ENCODE data around the gene MTFR2. TPM values are rescaled to one million over a fixed set of nuclear protein-coding genes. Genes with fewer than 3 reads are reported as not detected.

The MTFR2 gene
- polyA plus RNA-seq, 2 of the 4 experiments (the other 2 are of a cell fraction), result 11.8 to 20.1 TPM

DNA sequence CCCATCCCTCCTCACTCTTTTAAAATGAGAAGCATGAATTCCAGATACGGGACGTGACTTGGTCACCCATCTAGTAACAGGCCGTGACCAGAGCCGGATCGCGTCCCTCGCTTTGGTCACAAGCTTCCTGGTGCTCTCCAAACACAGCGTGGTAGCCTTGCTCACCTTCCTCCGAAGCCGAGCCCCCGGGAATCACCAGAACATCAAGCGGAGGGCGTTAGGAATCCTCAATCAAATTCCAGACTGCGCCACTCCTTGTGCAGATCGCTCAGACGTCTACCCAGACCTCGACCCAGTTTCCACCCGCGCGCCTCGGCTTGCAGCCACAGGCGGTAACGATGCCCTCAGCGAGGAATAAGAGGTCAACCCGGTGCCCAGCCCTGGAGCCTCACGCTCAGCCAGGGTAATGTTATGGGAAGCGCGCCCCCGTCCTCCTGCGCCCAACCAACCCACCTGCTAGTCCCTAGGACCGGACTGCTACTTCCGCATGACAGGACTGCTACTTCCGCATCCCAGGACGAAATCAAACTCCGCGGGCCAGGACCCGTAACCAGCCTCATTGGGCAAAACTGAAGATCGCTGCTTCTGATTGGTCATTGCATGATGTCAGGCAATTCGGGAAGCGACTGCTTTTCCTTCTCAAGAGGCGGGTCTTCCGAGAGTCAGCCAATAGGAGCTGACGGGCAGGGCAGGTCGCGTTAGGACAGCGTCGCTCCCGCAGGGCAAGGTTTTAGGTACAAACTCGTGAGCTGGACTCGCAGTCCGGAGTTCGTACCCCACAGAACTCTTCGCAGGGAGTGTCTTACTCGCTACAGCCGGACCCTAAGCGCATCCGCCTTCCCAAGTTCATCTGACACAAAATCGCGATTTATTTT, at the start of gene MTFR2 (continued):
- TF ChIP-seq, protein P1, sequence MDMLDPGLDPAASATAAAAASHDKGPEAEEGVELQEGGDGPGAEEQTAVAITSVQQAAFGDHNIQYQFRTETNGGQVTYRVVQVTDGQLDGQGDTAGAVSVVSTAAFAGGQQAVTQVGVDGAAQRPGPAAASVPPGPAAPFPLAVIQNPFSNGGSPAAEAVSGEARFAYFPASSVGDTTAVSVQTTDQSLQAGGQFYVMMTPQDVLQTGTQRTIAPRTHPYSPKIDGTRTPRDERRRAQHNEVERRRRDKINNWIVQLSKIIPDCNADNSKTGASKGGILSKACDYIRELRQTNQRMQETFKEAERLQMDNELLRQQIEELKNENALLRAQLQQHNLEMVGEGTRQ (IDR thresholded peaks at IDR 0.05), result no peak
- peak; percentile 74; the same call in 1 of the 2 replicates for TF ChIP-seq TFCP2L1 (CRISPR knock-in tag; IDR thresholded peaks at IDR 0.05)
- no peak for TF ChIP-seq HEYL (CRISPR knock-in tag; IDR thresholded peaks at IDR 0.05)
- TF ChIP-seq KDM1A (IDR thresholded peaks at IDR 0.05; ENCODE audit: low read depth), result no peak
- no peak for TF ChIP-seq CEBPB (IDR thresholded peaks at IDR 0.05)
- TF ChIP-seq HDAC2 (IDR thresholded peaks at IDR 0.05), result peak; percentile 80; the same call in 1 of the 2 replicates

DNA sequence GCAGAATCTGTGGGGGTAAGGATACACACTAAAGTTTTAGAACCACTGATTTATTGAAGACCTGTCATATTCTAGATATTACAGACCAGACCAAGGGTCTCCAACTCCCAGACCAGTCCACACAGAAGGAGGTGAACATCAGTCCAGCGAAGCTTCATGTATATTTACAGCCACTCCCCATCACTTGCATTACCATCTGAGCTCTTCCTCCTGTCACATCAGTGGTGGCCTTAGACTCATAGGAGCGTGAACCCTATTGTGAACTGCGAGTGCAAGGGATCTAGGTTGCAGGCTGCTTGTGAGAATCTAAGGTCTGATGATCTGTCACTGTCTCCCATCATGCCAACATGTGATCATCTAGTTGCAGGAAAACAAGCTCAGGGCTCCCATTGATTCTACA, 44.5 kb upstream of the MTFR2 start:
- DNase-seq (ENCODE audit: low read depth in 1 of 2, low spot score in 1 of 2), result no peak

DNA sequence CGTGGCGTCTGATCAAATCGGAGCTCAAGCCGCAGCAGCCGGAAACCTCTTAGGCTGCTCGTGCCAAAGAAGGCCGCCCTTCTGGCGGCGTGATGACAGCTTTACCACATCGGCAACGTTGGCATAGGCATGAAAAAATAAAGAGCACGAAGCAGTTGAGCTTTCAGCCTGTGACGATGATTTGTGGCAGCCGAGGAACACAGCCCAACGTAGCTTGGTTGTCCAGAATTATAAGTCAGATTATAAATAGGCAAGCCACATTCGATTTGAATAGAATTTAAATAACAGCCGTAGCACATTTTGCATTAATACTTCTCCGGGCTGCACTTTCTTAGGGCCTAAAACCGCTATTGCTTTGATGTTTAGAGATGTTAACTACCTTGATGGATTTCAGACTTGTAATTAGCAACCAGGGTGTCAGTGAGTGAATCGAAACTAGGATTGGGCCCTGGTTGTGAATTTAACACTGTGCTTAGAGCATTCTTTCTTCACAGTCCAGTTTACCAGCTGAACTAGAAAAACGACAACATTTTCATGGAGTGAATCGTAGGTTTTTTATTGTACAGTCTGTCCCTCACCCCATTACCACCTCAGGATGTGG, 40.4 kb upstream of the MTFR2 start:
- ChIA-PET POLR2A (interaction anchor here (0.8 to 3.7 kb wide), 12 partner anchors 9 to 276 kb away, joined by 3 to 33 read pairs (median 4); partner anchors contain the start of gene MTFR2), CTCF (interaction anchor here (1.0 to 1.4 kb wide), 3 partner anchors 13 to 260 kb away, joined by 3 to 5 read pairs (median 4); partner anchors contain the start of gene MAP7)
- Histone ChIP-seq H3K9me3 (no peaks in the 10 kb centered on the region), H3K4me2 (peak overlapping the region; percentile 84), H3K27ac (peak overlapping the region; percentile 99 to 100), H3K4me1 (peaks cover 15% of the 10 kb centered on the region; the same call in 2 of the 3 replicates), H3K4me3 (peak overlapping the region; percentile 99)
- DNase-seq (ENCODE audit: low read depth in 1 of 2, low spot score in 1 of 2) (peak; percentile 35 to 72), FAIRE-seq (no peak), ATAC-seq (peak; percentile 51 to 56)
- TF ChIP-seq, protein P2, sequence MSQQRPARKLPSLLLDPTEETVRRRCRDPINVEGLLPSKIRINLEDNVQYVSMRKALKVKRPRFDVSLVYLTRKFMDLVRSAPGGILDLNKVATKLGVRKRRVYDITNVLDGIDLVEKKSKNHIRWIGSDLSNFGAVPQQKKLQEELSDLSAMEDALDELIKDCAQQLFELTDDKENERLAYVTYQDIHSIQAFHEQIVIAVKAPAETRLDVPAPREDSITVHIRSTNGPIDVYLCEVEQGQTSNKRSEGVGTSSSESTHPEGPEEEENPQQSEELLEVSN (IDR thresholded peaks at IDR 0.05; ENCODE audit: borderline replicate concordance, low read depth), result peak; percentile 63; the same call in 1 of the 2 replicates
- TF ChIP-seq, protein P3, sequence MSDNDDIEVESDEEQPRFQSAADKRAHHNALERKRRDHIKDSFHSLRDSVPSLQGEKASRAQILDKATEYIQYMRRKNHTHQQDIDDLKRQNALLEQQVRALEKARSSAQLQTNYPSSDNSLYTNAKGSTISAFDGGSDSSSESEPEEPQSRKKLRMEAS (IDR thresholded peaks at IDR 0.05), result peak; percentile 41; the same call in 1 of the 2 replicates
- TF ChIP-seq RNF2 (IDR thresholded peaks at IDR 0.05; ENCODE audit: borderline replicate concordance, low read depth), result no peak
- WGBS (ENCODE audit: missing lambda C conversion rate), result 8% methylated on average over 22 of the region's 22 CpGs

More for the DNA sequence above, 44.5 kb upstream of the MTFR2 start:
- H3K9me3 ChIP-seq, result no peaks in the 10 kb centered on the region
- ChIA-PET CTCF (interaction anchor here (1.9 kb wide), 1 partner anchor 23 kb away, joined by 7 read pairs; no protein-coding TSS in a partner anchor), POLR2A (no interaction called here)
- no peak overlapping the region for H3K27ac ChIP-seq
- ATAC-seq (no peak), FAIRE-seq (no peak)
- H3K4me3 ChIP-seq, result no peak overlapping the region
- 0 out of 3 replicates have a peak, but pooled peaks cover 6% of the 10 kb centered on the region for H3K4me1 ChIP-seq
- TF ChIP-seq MAFK (IDR thresholded peaks at IDR 0.05; ENCODE audit: partially characterized antibody) (no peak), HOXA7 (CRISPR knock-in tag; IDR thresholded peaks at IDR 0.05) (no peak), NFE2L2 (conservative IDR thresholded peaks at IDR 0.05; ENCODE audit: low read length) (no peak), HOXB5 (CRISPR knock-in tag; IDR thresholded peaks at IDR 0.05) (no peak), EP300 (IDR thresholded peaks at IDR 0.05) (no peak), KDM1A (IDR thresholded peaks at IDR 0.05; ENCODE audit: low read depth) (no peak), NR3C1 (IDR thresholded peaks at IDR 0.05) (no peak), NPAS2 (CRISPR knock-in tag; IDR thresholded peaks at IDR 0.05; ENCODE audit: borderline replicate concordance) (no peak), CHD4 (IDR thresholded peaks at IDR 0.05; ENCODE audit: borderline replicate concordance) (no peak), HOXB13 (CRISPR knock-in tag; IDR thresholded peaks at IDR 0.05; ENCODE audit: low read depth) (no peak), HEYL (CRISPR knock-in tag; IDR thresholded peaks at IDR 0.05) (no peak)
- TF ChIP-seq, protein P4, sequence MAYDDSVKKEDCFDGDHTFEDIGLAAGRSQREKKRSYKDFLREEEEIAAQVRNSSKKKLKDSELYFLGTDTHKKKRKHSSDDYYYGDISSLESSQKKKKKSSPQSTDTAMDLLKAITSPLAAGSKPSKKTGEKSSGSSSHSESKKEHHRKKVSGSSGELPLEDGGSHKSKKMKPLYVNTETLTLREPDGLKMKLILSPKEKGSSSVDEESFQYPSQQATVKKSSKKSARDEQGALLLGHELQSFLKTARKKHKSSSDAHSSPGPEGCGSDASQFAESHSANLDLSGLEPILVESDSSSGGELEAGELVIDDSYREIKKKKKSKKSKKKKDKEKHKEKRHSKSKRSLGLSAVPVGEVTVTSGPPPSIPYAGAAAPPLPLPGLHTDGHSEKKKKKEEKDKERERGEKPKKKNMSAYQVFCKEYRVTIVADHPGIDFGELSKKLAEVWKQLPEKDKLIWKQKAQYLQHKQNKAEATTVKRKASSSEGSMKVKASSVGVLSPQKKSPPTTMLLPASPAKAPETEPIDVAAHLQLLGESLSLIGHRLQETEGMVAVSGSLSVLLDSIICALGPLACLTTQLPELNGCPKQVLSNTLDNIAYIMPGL (CRISPR knock-in tag; IDR thresholded peaks at IDR 0.05; ENCODE audit: borderline replicate concordance), result no peak
- H3K4me2 ChIP-seq, result no peak overlapping the region
- WGBS (ENCODE audit: missing lambda C conversion rate), result 88% methylated on average over 3 of the region's 3 CpGs
